ENCODE measurements around the gene SRL.

GRCh38 chr16:4280625-4281024 is 38.7 kb upstream of the SRL start:
- TF ChIP-seq CTCF (IDR thresholded peaks at IDR 0.05) (no peak), PBX3 (IDR thresholded peaks at IDR 0.05) (no peak), MAX (IDR thresholded peaks at IDR 0.05; ENCODE audit: low read depth) (no peak), RCOR1 (IDR thresholded peaks at IDR 0.05; ENCODE audit: low read length) (no peak), MXI1 (IDR thresholded peaks at IDR 0.05; ENCODE audit: low read depth, low read length) (no peak), EP300 (IDR thresholded peaks at IDR 0.05; ENCODE audit: borderline replicate concordance in 1 of 2, low read depth in 1 of 2, low read length in 1 of 2) (no peak), GATA2 (CRISPR knock-in tag; IDR thresholded peaks at IDR 0.05) (no peak), TAF1 (IDR thresholded peaks at IDR 0.05; ENCODE audit: borderline replicate concordance, low read depth, low read length) (no peak), GABPA (IDR thresholded peaks at IDR 0.05; ENCODE audit: low read depth) (no peak), CHD2 (IDR thresholded peaks at IDR 0.05; ENCODE audit: low read length, partially characterized antibody) (no peak), RFX5 (IDR thresholded peaks at IDR 0.05; ENCODE audit: low read length) (no peak), POLR2AphosphoS5 (IDR thresholded peaks at IDR 0.05; ENCODE audit: low read depth, low read length) (no peak)
